HT-29 (cell line): ENCODE data around the gene IQGAP2. TPM values are rescaled to one million over a fixed set of nuclear protein-coding genes. Genes with fewer than 3 reads are reported as not detected.
"Not testable (repeated sequence)": the region's sequence is repeated elsewhere in the genome, so short reads cannot be mapped to it uniquely, and the experiment has no call there.

Experiments used
- DNase-seq: peaks from one replicate; pipeline ENCODE4 v3.0.0-alpha.2; 2015; ENCODE audit warnings: low spot score
- total RNA-seq: library from RNA; depleted of rRNA; stranded (reverse); fragments of >200 nt; shearing (Covaris generic); gene quantifications from 2 replicates; pipeline ENCODE4 v1.2.3, GENCODE V29; 2014

Gene IQGAP2
- total RNA-seq, 1 experiment from 2014 or later, result 18.6 TPM

DNA sequence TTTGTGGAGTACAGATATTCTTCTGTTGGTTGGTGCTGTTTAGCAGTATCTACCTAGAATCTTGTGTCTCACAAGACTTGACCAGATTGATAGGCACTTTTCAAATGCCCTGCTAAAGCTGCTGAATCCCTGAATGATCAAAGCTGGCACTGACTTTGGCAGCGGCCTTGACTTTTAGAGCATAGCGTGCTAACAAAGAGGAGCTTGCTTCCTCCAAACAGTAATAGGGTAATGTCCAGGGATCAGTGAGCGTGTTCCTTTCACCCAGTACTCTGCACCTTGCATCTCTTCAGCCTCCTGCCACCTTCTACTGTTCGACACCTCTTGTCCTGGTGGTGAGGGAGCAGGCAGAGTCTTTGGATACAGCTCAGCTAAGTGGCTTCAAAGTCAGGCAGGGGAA is 100.8 kb downstream of the IQGAP2 start:
- no peak for DNase-seq

DNA sequence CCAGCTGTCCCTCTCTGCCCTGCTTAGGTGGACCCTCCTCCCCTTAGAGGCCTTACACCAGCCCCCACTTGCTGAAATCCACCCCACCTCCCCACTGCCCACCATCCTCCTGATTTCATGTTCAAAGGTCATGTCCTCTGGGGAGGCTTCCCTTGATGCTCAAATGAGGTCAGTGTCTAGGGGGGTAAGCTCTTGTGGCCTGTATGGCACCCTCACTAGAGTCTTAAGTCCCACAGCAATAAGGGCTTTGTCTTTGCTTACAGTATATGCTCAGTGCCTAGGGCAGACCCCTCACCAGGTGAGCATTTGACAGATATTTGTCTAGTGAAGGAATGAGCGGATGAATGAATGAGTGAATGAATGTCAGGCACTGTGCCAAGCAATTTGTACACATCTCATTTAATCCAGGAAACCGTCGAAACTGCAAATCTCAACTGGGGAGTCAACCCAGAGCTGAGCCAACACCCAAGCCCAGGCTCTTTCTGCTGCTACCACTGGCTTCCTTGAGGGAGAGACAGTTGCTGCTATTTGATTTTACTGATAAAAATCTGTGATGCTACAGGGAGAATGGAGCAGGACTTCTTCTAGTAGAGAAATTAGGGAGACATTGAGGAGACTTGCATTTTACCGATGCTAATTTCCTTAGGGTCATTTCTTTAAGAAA is 101.9 kb downstream of the IQGAP2 start:
- no peak for DNase-seq

DNA sequence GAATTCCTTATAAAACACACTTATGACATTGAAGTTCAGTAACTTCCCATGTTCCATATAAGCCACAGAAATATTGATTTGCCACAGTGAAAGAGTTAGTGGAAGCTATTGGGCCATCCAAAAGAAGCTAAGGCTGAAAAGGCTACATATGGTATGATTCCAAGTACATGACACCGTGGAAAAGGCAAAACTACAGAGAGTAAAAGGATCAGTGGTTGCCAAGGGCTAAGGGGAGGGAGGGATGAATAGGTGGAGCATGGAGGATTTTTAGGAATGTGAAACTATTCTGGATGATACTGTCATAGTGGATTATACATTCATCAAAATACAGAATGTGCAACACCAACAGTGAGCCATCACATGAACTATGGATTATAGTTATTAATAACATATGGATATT is 110.4 kb downstream of the IQGAP2 start:
- no peak for DNase-seq

DNA sequence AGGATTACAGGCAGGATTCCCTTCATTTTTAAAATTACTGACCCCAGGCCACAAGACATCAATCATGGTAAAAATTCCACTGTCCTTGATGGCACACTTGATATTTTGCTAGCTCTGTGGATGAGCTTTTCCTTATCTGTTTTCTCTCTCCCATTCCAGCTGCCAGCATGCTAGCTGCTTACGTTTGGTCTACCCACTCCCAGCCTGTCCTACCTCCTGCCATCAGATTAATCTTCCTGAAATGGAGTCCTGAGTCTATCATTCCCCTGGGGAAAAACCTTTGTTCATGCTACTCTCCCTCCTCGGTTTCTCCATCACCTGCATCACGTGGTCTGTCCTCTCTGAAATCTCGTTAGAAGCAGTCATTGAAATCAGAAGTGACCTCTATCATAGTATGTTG is 111.2 kb downstream of the IQGAP2 start:
- DNase-seq, result no peak

DNA sequence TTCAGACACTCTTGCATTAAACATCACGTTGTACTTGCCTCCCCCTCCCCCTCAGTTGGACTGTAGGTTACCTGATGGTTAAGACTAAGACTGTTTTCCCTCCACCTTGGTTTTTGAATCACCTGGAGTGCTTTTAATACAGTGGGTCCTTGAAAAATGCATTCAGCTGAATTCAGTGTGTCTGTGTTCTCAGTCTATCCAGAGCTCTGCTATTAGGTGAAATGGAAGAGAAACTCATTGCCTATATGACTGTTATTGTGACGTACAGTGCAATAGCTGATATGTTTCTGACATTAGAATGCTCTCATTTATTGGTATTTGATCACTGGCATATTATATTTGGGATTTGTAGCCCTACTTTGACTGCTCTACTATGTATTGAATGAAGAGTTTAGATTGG is 111.6 kb downstream of the IQGAP2 start:
- no peak for DNase-seq

DNA sequence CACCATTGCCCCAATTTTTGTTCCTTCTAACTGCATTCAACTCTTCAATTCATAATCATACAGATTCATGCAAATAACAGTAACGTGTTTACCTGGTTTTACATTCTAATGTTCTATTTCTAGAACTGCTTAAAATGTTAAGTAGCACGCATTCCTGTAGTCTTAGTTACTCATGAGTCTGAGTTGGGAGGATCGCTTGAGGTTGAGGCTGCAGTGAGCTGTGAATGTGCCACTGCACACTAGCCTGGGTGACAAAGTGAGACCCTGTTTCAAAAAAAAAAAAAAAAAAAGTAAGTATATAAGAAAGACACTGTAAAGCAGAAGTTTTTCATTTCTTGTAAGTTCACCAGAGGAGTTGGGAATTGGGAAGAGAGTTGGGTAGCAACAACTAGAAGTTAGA is 114.2 kb downstream of the IQGAP2 start:
- no peak for DNase-seq

DNA sequence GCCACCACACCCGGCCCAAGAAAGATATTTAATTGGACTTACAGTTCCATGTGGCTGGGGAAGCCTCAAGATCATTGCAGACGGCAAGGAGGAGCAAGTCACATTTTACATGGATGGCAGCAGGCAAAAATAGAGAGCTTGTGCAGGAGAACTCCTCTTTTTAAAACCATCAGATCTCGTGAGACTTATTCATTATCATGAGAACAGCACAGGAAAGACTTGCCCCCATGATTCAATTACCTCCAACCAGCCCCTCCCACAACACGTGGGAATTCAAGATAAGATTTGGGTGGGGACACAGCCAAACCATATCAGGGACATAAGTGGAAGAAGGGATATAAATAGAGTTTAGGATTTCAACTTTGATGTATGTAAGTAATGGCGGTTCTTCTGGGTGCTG is 115.2 kb downstream of the IQGAP2 start:
- not testable (repeated sequence) for DNase-seq

DNA sequence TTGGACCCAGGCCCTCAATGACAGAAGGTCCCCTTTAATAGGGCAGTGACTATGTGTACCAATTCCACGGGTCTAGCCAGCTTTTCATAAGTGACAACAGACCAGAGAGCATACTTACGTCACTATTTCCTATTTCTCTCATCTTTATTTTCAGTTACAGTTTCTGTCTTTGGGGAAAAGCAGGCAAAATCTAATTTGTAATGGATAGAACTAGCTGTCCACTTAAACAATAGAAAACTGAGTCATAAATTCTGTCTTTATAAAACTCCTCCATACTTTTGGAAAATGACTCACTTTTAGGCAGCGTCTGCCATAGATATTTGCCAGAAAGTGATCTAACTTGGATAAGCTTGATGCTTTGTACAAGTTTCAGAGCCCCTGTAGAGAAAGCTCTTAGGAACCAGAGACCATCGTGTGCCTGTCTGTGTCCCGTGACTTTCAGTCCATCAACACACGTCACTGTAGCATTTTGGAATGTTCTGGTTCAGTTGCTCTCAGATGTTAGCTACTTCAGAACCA is 118.2 kb downstream of the IQGAP2 start:
- DNase-seq, result no peak

DNA sequence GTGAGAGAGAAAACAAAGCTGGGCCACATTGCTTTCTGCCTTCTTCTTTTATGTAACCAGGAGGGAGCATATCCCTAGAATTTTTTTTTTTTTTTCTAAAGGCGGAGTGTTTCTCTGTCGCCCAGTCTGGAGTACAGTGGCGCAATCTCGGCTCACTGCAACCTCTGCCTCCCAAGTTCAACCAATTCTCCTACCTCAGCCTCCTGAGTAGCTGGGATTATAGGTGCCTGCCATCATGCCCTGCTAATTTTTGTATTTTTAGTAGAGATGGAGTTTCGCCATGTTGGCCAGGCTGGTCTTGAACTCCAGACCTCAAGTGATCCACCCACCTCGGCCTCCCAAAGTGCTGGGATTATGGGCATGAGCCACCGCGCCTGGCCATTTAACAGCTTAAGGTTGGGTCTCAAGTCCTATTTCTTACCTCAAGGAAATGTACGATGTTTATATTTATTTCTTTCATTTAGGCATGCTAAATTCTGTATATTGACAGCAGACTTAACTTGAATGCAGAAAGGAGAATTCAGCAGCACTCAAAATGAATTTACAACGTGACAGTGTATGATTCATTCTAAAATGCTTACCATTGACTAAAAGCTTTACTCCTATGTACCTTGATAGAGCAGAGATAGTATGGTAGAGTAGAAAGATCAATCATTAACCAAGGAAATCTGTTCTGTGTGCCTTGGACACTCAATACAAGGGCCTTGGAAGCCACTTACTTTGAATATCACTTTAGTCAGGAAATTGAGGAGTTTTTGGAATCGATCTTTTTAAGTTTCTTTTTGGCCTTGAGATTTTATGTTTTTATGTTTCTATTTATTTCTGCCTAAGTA is 119.2 kb downstream of the IQGAP2 start:
- peak; percentile 57 for DNase-seq

DNA sequence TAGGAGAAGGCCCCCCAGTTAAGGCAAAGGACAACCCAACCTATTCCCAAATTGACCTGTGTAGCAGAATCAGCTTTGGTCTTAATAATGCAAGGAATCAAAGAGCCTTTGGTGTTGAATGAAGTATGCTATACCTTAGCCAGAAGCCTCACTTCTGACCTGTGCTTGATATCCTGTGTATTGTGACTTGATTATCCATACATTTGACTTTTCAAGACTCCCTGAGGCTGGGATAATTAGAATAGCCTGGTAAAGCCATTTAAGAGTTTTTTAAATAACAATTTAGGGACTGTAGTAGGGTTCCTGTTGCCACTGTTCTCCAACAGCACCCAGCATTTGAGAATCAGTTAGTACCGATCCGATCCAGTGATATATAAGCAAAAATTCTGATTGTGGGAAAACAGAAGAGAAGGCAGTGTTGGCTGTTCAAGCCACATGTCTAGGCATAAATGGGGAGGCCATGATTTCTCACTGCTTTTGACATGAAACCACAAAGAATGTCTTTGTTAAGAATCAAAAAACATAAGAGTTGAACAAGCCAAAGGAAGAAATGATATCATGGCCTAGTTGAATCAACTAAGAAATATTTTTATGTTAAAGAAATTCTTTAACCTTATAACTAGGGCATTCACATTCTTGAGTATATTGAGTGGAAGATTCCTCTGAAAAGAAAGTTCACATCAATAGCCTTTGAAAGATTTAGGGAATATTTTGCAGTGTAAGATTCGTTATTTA is 121.2 kb downstream of the IQGAP2 start:
- no peak for DNase-seq

DNA sequence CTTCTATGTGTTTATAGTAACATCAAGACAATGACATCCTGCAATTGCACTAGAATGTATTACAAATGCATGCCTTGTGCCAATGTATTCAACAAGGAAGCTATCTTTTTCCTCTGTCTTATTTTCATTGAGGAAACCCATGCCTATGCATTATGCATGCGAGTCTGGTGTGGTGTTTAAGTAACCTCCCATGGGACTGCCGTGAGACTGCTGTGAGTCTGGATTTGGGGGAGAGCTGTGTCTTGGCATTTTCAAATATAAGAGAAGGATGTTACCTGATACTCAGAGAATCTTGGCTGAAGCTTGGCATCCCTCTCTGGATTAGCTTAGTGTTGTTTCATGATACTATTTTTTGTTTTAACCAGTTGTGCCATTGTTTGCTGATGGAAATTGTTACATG is 121.8 kb downstream of the IQGAP2 start:
- DNase-seq, result no peak

DNA sequence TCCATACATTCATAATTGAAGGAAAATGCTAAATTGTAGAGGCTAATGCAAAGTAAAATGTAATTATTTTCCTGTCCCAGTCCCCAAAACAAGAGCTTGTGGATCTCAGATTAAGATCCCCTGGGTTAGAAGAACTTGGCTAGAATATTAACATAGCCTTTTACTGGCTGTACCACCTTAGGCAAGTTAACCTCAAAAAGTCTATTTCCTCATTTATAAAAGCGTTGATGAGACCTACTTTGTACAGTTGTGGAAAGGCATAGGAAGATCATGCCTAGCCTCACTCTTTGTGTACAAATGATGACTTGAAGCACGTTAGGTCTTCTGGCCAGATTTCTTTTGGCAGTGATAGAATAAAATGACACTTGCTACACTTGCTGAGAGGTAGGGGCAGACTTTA is 122.9 kb downstream of the IQGAP2 start:
- DNase-seq, result no peak

DNA sequence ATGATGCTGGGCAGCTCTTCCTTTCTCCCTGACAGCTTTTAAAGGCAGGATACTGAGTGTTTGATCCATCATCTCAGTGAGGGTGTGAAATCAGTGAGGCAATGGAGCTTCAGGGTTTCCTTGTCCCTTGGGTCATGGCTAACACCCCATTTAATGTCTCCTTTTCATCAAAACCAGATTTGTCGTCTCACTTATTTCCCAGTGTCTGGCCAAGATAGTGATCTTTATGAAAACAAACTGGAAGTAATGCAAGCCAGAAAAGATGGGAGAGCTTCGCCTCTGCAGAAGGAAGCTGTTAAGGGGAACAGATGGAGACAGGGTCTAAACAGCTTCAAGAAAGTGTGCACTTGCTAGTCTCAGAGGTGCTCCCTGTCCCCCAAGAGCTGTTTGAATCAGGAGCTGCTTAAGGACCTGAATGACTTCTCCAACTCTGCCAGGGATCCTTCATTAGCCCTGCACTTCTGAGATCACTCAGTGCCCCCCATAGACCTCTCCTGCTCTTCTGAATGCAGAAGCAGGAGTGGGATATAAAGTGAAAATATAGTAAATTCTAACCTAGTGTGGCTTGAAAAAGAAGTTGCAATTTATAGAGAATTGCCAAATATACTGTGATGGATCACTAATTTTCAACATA is 124.0 kb downstream of the IQGAP2 start:
- no peak for DNase-seq

DNA sequence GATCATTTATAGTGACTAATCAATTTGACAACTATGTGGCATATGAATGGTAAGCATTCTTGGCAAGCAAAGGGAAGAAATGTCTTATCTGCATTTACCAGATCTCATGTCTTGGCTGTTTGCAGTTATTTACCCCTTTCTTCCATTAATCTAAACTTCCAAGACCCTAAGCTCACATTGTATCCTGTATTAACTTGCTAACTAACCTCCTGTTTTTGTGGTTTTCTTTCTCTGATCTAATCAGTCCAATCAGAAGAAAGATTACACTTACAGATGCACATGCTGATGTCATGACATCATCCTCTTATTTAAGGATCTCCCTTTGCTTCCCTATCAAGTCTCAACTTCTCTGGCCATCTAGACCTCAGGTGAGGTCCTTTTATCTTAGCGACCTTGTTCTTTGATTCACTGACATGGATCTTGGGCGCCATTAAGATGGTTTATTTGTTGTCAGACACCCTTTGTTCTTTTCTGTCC is 124.6 kb downstream of the IQGAP2 start:
- peak; percentile 20 for DNase-seq

DNA sequence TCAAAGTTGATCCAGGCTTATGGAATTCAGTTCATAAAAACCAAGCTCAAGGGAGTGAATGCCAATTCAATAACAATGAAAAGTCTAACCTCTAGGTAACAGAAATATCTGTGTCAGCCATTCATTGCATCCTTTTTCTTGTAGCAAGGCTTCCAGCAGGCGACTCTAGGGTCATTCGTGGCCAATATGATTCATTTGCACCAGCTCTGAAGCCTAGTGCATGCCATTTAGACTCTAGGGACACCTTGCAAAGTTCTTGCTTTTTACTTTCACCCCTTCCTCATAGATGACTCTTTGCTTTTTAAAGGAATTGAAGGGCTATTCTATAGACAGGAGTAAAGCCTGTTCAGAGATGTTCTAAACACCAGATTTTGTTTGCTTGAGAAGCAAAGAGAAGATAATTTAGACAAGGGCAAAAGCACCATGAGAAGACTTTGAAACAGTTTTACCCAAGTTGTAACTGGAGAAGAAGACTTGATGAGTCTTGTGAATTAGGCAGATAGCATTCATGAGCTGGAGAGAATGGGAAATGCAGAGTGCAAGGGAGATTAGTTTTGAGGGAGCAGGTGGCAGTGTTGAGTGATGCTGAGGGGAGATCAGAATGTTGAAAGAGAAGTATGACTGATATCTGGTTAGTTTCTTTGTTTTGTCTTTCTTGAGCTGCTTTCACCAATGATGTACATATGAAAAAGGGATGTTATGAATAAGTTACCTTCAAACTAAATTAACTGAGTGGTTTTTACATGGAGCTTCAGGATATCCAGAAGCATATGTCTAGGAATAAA is 125.7 kb downstream of the IQGAP2 start:
- no peak for DNase-seq

DNA sequence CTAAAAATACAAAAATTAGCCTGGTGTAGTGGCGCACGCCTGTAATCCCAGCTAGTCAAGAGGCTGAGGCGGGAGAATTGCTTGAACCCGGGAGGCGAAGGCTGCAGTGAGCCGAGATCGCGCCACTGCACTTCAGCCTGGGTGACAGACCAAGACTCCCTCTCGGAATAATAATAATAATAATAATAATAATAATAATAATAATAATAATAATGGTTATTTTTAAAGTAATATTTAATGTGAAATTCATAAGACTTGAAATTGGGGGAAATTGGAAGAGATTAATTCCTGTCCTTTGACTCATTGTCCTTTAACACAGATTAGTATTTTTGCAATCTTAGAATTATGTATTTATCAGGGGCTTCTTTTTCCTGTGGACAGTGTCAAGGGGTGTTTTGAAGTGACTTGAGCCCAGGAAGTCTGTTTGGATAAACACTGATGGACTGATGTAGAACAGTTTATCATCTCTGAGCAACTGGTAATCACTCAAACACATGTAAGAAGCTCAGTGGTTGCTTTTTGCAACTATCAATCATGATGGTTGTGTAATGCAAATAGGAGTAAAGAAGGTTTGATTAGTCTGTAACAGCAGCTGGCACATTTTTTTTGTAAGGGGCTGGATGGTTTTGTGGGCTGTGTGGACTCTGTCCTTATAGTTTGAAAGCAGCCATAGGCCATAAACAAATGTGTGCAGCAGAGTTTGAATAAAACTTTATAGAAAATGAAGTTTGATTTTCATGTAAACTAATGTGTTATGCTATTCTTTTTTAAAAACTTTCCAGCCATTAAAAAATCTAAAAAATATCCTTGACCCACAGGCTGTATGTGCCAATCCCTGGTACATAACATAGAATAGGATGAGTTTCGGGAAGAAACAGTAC is 126.6 kb downstream of the IQGAP2 start:
- no peak for DNase-seq

DNA sequence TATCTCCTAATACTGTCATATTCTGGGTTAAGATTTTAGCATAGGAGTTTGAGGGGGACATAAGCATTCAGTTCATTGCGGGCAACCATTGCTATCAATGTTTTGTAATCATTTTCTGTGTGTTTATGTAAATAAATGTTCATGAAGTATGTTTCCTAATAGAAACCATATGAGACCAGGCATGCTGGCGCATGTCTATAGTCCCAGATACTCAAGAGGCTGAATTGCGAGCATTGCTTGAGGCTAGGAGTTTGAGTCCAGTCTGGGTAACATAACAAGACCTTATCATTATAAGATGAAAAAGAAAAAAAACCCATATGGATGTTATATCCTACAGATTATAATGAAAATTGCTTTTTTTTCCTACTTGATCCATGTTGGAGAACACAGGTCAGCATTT is 129.0 kb downstream of the IQGAP2 start:
- DNase-seq, result no peak

DNA sequence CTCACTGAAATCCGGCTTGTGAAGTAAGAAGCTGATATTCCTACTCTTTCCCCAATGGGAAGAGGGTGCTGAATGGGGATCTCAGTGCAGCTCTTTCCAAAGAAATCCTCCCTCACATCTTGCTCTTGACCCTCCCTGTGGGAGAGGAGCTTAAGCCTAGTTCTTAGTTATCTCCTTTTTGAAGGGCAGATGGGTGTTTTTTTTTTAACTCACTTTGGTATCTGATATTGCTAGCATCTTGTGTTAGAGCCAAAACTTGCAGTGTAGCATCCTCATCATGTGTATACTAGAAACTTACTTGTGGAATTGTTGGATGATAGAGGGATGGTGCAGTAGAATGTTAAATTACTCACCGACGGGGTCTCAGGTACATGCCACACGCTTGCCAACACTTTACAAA is 129.9 kb downstream of the IQGAP2 start:
- no peak for DNase-seq

DNA sequence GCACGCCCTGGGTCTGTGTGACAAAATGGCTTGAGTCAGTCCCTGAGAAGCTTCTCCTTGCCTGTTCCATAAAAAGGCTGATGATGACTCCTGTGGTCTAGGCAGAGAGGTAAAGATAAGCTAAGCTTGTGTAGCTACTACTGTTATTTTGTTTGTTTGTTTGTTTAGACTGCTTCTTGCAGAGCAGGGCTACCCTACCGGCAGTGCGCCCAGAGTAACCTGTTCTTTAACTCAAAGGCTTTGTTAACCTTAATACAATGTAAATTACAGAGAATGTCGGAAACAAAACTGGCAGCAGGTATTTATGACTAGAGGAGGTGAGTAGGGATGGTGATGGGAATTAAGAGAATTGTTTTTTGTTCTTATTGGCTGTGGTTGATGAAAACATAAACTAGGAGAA is 132.5 kb downstream of the IQGAP2 start:
- DNase-seq, result no peak

DNA sequence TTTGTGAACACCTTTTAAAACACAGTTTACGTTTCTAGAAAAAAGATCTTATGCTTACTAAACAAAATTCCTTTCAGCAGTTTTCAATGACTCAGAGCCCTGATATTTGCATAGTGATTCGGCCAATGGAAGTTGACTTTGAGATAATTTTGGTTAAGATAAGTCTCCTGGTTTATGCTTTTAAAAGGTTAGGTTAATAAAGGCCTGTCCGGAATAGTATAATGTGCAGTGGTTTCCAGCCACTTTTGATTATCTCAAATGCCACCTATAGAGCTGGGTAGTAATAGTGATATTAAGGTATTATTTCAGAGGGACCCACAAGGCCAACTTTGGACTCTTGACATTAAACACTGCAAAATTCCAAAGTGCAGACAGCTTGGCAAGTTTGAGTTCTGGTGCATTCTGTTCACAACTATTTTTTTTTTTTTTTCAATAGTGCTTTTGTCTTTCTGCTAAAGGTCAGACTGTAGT is 134.0 kb downstream of the IQGAP2 start:
- DNase-seq, result peak; percentile 12
